ENCODE measurements around the gene C14orf132.
"Not testable (repeated sequence)": the region's sequence is repeated elsewhere in the genome, so short reads cannot be mapped to it uniquely, and the experiment has no call there.

Gene C14orf132

DNA sequence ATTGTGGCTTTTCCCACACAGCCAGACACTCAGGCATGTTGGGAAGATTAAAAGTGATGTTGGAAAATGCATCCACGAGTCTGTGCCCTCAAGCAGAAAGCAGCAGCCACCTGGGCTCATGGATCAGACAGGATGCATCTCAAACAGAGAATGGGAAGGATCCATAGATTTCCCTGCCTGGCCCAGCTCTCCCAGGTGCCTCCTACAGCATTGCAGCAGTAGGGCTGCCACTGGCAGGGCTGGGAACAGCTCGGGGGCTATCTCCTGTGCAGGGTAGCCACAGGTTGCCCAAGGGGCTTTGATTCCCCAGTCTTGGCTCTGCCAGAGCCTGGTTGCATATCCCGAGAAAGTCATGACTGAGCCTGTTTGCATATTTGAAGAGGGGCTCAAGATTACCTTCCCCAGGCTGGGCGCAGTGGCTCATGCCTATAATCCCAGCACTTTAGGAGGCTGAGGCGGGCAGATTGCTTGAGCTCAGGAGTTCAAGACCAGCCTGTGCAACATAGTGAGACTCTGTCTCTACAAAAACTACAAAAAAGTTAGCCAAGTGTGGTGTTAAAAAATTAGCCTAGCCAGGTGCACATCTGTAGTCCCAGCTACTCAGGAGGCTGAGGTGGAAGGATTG, 19.5 kb downstream of the C14orf132 start:
- no peak overlapping the region for H3K4me3 ChIP-seq (ENCODE audit: low read depth, low read length)

DNA sequence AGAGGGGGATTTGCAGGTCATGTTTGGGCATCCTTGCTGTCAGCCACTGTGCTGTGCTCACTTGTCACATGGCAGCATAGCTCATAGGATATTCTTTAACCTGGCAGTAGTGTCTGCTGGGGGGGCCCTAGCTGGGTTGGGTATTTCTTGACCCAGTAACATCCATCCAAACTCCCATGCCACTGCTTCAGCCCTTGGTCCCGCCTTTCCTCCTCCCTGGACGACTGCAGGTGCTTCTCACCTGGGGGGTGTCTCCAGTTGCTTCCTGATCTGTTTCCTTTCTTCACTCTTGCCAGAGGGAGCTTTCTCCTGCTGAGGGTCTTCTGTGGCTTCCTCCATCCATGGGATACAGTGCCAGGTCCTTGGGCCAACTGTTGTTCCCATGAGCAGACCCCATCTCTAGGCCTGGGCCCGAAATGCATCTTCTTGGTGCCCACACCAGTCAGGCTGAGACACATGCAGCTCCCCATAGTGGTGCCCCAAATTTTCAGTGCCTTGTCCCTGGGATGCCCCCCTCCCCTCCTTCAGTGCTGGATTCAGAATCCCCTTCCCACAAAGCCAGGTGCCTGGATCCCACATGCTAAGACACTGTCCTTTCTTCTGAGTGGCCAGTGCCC, 20.5 kb downstream of the C14orf132 start:
- no peak overlapping the region for H3K4me3 ChIP-seq (ENCODE audit: low read depth, low read length)

DNA sequence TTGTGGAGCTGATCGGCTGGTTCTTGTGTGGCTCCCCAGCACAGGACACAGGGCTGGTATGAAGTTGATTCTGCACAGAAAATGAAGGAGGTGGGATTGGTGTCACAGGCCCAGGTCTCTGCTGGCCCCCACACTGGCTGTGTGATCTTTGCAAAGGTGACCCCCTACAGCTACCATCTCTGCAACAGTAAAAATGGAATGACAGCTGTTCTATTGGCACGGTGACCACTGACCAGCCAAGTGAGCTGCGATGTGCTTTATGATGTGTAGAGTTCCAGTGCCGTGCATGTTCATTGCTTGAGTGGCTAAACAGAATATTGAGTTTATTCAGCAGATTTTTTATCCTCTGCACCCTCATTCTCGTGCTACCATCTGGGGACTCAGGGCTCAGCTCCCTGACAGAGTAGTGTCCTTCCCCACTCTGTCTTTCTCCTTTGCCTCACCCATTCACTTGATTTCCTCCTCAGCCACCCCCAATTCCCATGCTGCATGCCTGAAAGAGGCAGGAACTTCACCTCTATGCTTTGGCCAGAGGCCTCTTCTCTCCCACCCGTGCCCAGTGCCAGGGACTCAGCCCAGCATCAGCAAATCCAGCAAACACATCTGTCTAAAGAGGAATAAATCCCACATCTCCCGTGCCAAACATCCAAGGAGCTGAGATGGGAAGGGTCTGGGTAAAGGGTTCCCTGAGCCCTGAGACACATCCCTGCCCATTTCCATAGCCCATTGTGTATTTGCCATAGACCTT, 21.2 kb downstream of the C14orf132 start:
- H3K4me3 ChIP-seq (ENCODE audit: low read depth, low read length), result no peak overlapping the region

DNA sequence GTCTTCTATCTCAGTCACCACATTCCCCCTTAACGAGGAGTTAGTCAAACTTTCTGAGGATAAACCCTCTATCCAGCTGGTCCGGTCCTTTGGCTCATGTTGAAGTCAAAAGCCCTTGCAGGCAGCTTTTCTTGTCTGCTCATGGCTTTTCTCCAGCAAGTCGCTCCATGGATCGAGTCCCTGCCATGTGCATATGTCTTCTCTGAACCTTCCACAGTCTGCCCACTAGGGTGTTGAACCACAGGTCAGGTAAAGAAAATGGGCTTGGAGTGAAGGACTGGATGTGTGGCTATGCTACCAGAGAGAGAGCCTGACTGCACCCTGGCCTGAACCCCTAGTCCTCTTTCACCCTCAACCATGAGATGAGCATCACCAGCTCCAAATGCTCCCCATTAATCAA, 22.8 kb downstream of the C14orf132 start:
- no peak overlapping the region for H3K4me3 ChIP-seq (ENCODE audit: low read depth, low read length)

DNA sequence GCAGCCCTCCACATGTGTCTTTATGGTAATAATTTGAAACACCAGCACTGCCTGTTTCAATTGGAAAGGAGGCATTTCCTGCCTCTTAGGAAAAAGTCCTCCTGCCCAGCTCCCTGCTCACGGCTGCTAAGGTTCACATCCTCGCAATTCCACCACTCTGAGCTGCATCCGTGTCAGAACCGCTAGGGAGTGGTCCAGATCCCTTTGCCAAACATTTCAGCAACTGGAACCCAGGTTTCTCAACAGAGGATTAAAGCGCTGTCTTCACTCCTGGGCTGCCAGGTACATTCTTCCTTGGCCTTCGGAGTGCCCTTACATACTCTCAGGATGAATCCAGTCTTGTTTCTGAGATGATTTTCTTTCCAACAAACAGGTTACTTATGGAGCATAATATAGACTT, 23.3 kb downstream of the C14orf132 start:
- no peak overlapping the region for H3K4me3 ChIP-seq (ENCODE audit: low read depth, low read length)

DNA sequence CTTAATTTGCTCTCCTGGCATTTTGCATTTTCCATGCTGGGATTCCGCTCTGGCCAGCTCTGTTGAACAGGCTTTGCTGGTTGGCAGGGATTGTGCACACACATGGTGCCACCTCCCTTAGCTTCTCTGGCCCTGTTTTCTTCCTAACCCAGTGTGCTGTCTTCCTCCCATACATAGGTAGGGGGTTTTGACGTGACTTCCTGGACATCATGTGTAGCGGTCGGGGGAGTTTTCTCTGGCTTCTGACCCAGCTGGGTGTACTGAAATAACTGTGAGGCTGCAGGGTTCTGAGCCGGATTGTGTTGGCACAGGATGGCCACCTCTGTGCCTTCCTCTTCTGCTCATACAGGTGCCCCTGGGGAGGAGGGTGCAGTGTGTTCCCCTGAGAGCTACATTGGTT, 25.7 kb downstream of the C14orf132 start:
- H3K4me3 ChIP-seq (ENCODE audit: low read depth, low read length), result no peak overlapping the region

DNA sequence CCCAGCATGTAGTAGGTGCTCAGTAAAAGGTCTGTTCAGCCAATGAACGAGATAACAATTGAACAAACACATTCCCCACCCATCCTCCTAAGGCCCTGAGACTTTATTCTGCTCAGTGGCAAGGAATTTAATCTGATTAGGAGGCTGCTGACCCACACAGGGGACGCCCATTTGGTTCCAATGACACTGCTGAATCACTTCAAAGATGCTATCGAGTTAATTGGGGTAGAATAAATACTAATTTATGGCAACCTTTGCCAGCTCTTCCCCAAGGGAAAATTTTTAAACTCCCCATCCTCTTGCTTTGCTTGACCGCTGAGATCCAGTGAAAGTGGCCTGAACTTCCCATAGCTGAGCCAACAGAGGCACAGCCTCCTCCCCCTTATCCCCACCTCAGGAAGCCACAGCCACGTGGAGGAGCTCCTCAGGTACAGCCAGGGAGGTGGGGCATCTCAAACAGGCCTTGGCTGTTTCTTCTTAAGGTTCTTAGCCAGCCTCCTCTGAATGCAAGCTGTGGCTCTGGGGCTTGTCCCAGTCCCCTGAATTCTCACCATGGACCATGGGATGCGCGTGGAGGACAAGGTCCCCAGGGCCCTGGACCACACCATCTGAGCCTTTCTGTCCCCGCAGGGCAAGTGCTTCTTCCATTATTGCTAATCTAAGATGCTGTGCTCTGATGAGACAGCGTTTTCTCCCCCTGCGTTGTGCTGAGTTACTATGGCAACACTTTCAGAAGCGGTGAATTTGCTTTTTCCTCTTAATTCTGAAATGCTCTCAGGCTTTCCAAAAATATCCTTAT, 26.7 kb downstream of the C14orf132 start:
- no peak overlapping the region for H3K4me3 ChIP-seq (ENCODE audit: low read depth, low read length)

DNA sequence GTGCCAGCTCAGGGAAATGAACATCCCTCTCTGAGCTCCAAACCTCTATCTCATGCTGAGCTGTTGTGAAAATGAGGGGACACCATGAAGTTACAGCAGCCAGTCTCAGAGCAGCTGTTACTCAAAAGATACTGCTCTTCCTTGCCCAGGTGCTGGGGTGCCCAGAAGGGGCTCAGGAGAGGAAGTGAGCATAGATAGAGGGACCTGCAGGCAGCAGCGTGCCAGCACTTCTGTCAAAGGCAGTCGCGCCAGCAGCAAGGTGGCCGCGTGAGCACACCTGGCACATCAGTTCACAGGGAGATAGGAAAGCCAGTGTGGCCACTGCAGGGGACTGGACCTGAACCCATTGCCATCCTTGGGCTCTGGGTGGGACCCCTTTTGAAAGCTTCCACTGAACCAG, 27.8 kb downstream of the C14orf132 start:
- H3K4me3 ChIP-seq (ENCODE audit: low read depth, low read length), result no peak overlapping the region

DNA sequence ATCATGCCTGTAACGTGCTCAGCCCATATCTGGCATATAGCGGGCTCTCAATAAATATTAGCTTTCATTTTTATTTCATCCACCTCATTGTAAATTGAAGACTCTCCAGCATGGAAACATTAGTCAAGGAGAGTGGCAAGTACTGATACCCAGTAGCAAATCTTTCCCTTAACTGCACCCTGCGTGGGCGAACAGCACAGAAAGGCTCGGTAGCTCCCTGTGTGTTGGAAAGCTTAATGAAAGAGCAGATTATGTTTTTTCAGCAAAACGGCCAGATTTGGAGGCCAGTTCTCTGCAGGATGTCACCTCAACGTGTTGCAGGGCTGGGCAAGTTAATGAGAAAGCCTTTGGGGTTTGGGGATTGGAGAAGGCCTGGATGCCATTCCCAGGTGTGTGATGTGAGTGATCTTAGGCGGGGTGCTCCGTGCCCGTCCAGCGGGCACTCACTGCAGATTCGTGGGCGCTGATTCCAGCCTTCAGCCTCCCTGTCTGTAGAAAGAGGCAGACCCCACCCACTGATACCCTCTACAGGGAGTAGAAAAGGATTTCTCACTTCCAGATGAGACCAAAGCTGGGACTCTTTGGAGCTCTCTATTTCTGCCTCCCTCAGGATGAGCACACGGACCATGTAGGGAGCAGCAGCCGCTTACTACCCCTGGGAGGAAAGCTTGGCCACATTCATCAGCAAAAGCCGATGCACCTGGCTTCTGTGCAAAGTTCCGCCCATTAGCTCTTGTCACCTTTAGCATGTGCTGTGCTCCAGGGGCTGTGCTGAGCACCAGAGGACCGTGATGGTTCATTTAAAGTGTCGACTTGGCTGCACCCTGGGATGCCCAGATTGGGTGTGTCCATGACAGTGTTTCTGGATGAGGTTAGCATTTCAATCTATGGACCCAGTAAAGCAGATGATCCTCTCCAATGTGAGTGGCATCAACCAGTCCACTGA, 29.1 kb downstream of the C14orf132 start:
- no peak overlapping the region for H3K4me3 ChIP-seq (ENCODE audit: low read depth, low read length)

DNA sequence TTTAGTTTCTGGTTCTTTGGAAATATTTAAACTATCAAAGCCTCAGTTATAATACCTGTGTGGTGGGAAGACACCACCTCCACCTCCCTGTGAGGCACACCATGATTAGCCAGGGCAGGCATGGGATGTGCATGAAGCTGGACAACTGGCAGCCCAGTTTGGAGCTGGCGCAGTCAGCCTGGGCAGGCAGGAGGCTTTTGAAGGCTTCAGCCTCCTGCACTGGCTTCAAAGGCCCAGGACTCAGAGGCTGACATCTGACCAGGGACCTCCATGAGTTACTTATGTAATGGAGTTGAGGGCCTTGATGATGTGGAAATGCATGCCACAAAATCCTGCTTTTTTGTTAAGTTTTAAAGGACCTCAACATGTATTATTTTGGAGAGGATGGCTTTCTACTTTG, 30.3 kb downstream of the C14orf132 start:
- no peak overlapping the region for H3K4me3 ChIP-seq (ENCODE audit: low read depth, low read length)

DNA sequence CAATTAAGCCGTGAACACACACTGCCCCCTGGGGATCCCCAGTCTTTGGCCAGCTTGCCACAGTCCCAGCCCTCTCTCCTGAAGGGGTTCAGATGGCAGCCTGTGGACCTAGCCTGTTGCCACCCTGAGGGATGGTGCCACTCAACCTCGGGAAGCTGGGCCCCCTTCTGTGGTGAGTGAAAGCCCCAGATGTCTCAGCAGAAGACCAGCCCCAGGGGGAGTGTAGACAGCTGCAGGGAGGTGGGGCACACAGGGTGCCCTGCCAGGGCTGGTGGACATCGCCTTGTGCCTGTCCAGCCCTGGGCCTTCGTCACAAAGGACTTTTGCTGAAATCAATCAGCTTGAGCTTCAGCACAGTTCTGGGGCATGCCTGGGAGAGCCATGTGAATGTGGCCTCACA, 32.4 kb downstream of the C14orf132 start:
- H3K4me3 ChIP-seq (ENCODE audit: low read depth, low read length), result no peak overlapping the region

DNA sequence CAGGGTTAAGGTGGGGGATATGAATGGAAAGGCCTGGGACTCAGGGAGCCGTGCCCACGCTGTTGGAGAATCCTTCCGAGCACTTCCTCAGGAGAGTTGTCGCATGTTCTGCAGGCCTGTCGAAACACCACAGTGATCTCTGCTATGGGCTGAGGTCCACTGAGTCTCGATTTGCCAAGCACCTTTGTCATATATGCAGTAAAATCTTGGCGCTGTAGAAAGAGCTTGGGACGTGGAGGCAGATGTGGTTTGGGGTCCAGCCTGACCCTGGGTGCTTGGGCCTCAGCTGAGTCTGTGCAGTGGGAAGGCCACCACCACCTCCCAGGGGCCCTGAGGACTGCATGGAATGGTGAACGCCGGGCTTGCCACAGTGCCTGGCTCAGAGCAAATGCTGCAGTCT, 32.9 kb downstream of the C14orf132 start:
- H3K4me3 ChIP-seq (ENCODE audit: low read depth, low read length), result no peak overlapping the region

DNA sequence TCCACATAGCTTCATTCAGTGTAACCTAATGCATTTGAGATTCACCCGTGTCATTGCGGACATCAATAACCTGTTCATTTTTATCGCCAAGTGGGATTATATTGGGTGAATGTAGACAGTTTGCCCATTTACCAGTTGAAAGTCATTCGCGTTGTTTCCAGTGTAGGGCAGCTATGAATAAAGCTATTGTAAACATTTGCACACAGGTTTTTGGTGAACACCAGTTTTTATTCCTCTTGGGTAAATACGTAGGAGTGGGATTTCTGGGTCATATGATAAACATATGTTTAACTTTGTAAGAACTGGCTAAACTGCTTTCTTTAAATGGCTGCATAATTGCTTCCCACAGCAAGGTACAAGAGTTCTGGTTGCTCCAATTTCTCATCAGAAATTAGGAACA, 33.6 kb downstream of the C14orf132 start:
- H3K4me3 ChIP-seq (ENCODE audit: low read depth, low read length), result no peak overlapping the region

DNA sequence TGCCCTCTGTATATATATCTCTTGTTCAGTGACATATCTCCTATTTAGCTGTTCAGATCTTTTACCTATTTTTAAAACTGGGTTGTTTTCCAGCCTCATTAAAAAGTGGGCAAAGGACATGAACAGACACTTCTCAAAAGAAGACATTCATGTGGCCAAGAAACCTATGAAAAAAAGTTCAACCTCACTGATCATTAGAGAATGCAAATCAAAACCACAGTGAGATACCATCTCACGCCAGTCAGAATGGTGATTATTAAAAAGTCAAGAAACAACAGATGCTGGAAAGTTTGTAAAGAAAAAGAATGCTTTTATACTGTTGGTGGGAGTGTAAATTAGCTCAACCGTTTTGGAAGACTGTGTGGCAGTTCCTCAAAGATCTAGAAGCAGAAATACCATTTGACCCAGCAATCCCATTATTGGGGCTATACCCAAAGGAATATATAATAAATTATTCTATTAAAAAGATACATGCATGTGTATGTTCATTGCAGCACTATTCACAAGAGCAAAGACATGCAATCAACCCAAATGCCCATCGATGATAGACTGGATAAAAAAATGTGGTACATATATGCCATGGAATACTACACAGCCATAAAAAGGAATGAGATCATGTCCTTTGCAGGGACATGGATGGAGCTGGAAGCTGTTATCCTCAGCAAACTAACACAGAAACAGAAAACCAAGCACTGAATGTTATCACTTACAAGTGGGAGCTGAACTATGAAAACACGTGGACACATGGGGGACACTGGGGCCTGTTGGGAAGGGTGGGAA, 34.3 kb downstream of the C14orf132 start:
- H3K4me3 ChIP-seq (ENCODE audit: low read depth, low read length), result not testable (repeated sequence)

DNA sequence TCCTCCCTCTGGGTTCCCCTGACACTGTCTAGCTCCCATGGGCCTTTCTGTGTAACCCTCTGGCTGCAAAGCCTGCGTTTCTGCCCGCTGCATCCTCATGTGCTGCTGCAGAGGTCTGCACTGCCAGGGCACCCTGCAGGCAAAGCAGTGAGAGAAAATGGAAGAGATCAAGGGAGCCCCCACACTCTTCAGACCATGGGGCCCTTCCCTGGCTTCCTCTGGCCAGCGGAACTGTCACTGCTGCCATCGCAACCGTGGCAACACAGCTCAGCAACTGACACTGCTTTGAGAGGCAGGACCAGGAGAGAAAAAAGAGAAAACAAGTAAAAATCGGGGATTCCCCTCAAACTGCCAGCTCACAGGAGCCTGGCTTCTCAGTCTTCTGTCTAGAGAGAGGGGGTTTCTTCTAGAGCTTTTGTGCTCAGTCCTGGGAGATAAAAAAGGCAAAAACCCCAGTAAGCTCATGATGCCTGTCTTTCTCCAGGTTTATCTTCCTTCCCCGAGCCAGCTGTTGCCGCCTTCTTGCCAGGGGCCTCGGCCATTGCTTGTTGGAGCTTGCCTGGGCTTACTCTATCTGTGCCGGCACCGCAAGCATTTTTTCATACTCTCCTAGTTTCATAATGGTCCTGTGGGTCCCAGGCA, 38.9 kb downstream of the C14orf132 start:
- no peak overlapping the region for H3K4me3 ChIP-seq (ENCODE audit: low read depth, low read length)

DNA sequence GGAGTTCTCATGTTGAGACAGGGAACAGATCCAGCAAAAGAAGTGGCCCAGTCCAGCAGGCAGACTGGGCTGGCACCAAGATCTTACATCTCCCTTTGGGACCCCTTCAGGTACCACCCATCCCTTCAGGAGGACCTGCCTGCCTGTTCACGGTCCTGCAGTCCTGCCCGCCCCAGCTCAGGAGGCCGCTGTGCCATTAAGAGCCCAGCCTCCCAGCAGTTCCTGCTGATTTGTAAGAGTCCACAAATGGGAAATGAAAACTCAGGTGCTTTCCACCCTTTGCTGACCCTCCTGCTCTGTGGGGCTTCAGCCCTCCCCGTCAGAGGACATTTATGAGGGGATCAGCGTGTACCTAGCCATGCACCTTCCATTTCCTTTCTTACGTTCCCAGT, 39.5 kb downstream of the C14orf132 start:
- no peak overlapping the region for H3K4me3 ChIP-seq (ENCODE audit: low read depth, low read length)

DNA sequence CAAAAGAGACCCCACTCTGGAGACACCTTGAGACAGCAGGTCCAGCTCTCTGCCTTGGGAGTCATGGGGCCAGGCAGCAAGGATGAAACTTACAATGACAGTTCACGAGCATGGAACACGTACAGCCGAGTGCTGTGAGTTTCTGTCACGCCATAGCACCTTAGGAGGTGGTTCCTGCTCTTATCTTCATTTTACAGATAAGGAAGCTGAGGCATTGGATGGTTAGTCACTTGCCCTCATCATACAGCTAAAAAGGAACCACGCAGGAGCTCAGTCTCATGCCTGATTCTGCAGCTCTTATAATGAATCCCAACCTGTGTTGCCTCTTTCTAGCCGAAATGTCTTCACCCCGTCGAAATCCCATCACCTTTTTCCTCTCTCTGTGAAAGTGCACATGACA, 39.9 kb downstream of the C14orf132 start:
- no peak overlapping the region for H3K4me3 ChIP-seq (ENCODE audit: low read depth, low read length)

DNA sequence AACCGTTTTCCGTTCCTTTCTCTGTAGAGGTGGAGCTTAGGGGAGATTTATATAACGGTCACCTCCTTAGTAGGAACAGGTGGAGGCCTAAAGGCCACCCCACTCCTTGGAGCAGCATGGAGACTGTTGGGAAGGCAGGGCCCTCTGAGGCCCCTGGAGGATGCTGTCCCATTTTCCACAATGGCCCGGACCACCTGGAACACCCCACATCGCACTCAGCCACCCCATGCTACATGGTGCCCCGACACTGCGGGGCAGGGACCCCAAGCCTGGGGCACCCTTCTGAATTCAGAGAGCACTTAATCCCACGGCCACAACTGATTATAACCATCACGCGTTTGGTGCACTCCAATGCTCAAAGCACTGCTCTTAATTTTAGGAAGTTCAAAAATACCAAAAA, 41.4 kb downstream of the C14orf132 start:
- H3K4me3 ChIP-seq (ENCODE audit: low read depth, low read length), result no peak overlapping the region

DNA sequence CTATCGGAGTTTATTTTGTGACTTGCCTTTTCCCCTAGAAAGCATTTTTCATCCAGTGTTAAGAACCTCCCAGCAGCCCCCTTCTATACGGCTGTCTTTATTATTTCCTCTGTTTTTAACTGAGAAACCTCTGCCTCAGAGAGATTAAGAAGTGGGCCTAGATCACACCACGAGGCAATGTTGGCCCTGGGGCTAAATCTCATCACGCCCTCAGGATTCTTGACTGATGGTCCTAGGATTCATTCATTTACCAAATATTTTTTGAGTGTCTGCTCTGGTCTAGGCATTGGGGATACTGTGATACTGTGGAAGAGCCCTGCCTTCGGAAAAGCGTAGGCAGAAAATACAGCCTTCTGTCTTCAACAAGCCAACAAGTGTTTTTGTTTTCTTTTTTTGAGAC, 42.1 kb downstream of the C14orf132 start:
- H3K4me3 ChIP-seq (ENCODE audit: low read depth, low read length), result no peak overlapping the region

Measured in iPS-11a (cell line).